Heart left ventricle (tissue), 16 donors: ENCODE data around the gene TM9SF4. TPM values are rescaled to one million over a fixed set of nuclear protein-coding genes. Genes with fewer than 3 reads are reported as not detected.

Experiments used
- ATAC-seq, 4 donors: fragments of 200-7000 bp; cut with Tn5 transposase; one replicate each; pipeline ENCODE4 v1.9.1; 2020 to 2022; ENCODE audit warnings: moderate library complexity in 4 of 4, mild to moderate bottlenecking in 3 of 4, moderate number of reproducible peaks in 1 of 4
- DNase-seq, 5 donors: peaks; one replicate each; pipeline ENCODE4 v3.0.0-alpha.2; 2020
- H3K27ac ChIP-seq, 12 donors: fragments of 200-600 bp; sonication (generic) in 4 of 12; one replicate each; pipeline versions ENCODE4 v1.5.0 to v1.8.0; 2016 to 2022; ENCODE audit warnings: mild to moderate bottlenecking in 2 of 12
- H3K27me3 ChIP-seq, 9 donors: fragments of 200-600 bp; sonication (generic) in 2 of 9; one replicate each; pipeline versions ENCODE4 v1.5.1 to v1.8.0; 2016 to 2022; ENCODE audit warnings: mild to moderate bottlenecking in 3 of 9
- H3K36me3 ChIP-seq, 9 donors: fragments of 200-600 bp; sonication (generic) in 2 of 9; one replicate each; pipeline versions ENCODE4 v1.5.0 to v1.8.0; 2018 to 2022; ENCODE audit warnings: mild to moderate bottlenecking in 2 of 9
- H3K4me1 ChIP-seq, 12 donors: fragments of 200-600 bp; sonication (generic) in 4 of 12; one replicate each; pipeline versions ENCODE4 v1.5.0 to v1.8.0; 2016 to 2022; ENCODE audit warnings: mild to moderate bottlenecking in 3 of 12
- H3K4me3 ChIP-seq, 12 donors: fragments of 200-600 bp; sonication (generic) in 4 of 12; one replicate each; pipeline versions ENCODE4 v1.5.0 to v1.8.0; 2017 to 2022; ENCODE audit warnings: mild to moderate bottlenecking in 9 of 12, moderate library complexity in 4 of 12
- H3K9me3 ChIP-seq, 12 donors: fragments of 200-600 bp; sonication (generic) in 4 of 12; one replicate each; pipeline versions ENCODE4 v1.5.0 to v1.8.0; 2016 to 2022; ENCODE audit warnings: mild to moderate bottlenecking in 1 of 12
- POLR2A ChIP-seq, 2 donors: fragments of 450-650 bp; IDR thresholded peaks; one replicate each; pipeline ENCODE4 v1.6.1; 2017; ENCODE audit warnings: antibody characterized with exemption in 2 of 2, mild to moderate bottlenecking in 2 of 2, moderate library complexity in 2 of 2
- WGBS, 4 donors: extraction: QIAGEN DNeasy Blood & Tissue Kit in 2 of 4; methylation state at CpG; one replicate each; pipeline versions ENCODE4 v1.1.5 to v1.1.7; 2013 to 2018; 5-methylcytosine and 5-hydroxymethylcytosine counted together
- intact Hi-C, 10 donors: fragments of 100-400 bp; cut with DNase I; formaldehyde crosslinking; loops; one replicate each; pipeline versions ENCODE4 v1.11.1 to v1.14.2; 2022
- polyA plus RNA-seq, 2 donors: library from polyadenylated mRNA; stranded (reverse); fragments of 200-250 nt; gene quantifications; one replicate each; pipeline ENCODE4 v1.2.3, GENCODE V29; 2013
- total RNA-seq, 9 donors: library from RNA; depleted of rRNA in 2 of 9; stranded (reverse); fragments of >200 nt in 2 of 9; fragmentation: NEBNext Ultra II Directional in 3 of 9; extraction: Animal tissue kit (Norgen Biotek cat#: 25700) in 3 of 9; gene quantifications; one replicate each; pipeline versions ENCODE4 v1.1.0 to v1.2.4, GENCODE V29; 2016 to 2023
- TF ChIP-seq, protein P1 (sequence below), 12 donors: fragments of 200-600 bp; sonication (generic) in 4 of 12; IDR thresholded peaks; one replicate each; pipeline versions ENCODE4 v1.5.0 to v1.8.0; 2018 to 2022; ENCODE audit warnings: antibody characterized with exemption in 12 of 12, mild to moderate bottlenecking in 5 of 12
- donor health status: ischemic (EF 13 %, LVEDD 7.1; RV severe dilation, severe dysfunction).
- donor health status: healthy with polysubstance abuse.
- donor health status: DM: no; HTN: yes; CAD: no.
- donor health status: DM: no; HTN: no; CAD: no.
- donor health status: ischemic (EF 25% LVEDD 6.9; RV normal size, moderate dysfunction).
- donor health status: ischemic (EF 25% LVEDD 5.7; RV mildly dilated, moderate dysfunction).
- donor health status: healthy.
- donor health status: DM: yes; HTN: yes; CAD: no.
- donor health status: ischemic (EF 35%, LVEDD 5.7; RV mildly dilated, moderate dysfunction).
- donor health status: nonischemic (EF 11% LVEDD 7.7; RV severe dilation, severe dysfunction).
- donor health status: DM: yes; HTN: yes; CAD: no.
- donor health status: PGD.
- donor health status: ischemic (EF 29% LVEDD 5.4; RV normal size, mild dysfunction).
- donor health status: nonischemic (EF 23%, LVEDD 6.1; RV moderate dilation, normal function).

The TM9SF4 gene
- total and polyA plus RNA-seq, 11 donors = 15.7 to 37.9 (median 28.8) TPM

DNA sequence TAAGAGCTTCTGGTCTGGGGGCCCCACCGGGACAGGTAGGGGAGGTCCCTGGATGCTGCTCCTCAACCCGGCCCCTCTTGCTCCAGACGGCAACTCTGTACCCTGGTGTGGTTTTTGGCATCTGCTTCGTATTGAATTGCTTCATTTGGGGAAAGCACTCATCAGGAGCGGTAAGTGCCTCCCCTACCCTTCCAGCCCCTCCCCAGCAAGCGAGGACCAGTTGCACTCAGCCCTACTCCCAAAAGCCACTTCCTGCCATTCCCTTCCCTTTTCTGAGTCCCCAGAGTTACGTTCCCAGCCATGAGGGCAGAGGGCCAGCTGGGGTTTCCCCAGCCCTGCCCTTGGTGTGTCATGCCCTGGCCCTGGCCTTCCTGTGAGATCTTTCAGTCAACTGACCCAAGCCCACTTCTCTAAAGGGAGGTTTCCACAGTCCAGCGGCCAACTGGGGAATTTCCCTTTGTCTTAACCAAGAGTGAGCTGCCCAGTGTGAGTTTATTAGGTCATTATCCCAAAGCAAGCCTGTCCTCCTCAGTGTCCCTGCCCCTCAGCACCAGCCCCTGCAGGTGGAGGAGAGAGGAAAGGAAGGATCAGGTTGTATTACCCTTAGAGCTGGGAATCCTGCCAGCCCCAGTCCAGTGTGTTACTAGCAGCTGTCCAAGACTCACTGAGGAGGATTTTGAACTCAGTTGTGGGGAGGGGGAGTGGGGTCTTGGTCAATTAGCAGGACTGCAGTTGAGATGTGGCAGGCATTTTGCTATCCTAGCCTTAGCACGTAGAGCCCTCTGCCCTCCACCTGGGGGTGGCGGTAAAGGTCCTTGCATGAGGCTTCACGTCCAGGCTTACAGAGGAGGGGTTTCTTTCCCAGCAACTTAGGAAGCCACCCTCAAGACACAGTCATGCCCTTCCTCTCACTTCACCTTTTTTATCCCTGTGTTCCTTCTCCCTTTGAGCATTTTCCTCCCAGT lies 45.8 kb downstream of the TM9SF4 start:
- H3K27me3 ChIP-seq = no peaks in the 10 kb centered on the region
- DNase-seq = peak; percentile 84 to 92 (median 89)
- H3K36me3 ChIP-seq = peaks cover 3 to 86% (median 80%) of the 10 kb centered on the region in 9 donors
- H3K27ac ChIP-seq = peak overlapping the region in 11 of 12 donors; percentile 18 to 72 (median 57)
- H3K4me1 ChIP-seq = peaks cover 3 to 24% (median 14%) of the 10 kb centered on the region in 12 donors
- intact Hi-C loops = loop anchor here in 3 of 10 donors (2.0 to 10.0 kb wide), 4 partner anchors 330 to 500 kb away; no protein-coding TSS in a partner anchor
- no peaks in the 10 kb centered on the region for H3K9me3 ChIP-seq
- TF ChIP-seq, protein P1, sequence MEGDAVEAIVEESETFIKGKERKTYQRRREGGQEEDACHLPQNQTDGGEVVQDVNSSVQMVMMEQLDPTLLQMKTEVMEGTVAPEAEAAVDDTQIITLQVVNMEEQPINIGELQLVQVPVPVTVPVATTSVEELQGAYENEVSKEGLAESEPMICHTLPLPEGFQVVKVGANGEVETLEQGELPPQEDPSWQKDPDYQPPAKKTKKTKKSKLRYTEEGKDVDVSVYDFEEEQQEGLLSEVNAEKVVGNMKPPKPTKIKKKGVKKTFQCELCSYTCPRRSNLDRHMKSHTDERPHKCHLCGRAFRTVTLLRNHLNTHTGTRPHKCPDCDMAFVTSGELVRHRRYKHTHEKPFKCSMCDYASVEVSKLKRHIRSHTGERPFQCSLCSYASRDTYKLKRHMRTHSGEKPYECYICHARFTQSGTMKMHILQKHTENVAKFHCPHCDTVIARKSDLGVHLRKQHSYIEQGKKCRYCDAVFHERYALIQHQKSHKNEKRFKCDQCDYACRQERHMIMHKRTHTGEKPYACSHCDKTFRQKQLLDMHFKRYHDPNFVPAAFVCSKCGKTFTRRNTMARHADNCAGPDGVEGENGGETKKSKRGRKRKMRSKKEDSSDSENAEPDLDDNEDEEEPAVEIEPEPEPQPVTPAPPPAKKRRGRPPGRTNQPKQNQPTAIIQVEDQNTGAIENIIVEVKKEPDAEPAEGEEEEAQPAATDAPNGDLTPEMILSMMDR (IDR thresholded peaks at IDR 0.05) = peak in 11 of 12 donors; percentile 4 to 50 (median 33)
- no peak for TF ChIP-seq POLR2A (IDR thresholded peaks at IDR 0.05)
- 33 to 38% (median 35%) methylated on average over 11 of the region's 11 CpGs for WGBS, 4 donors
- peak; percentile 77 to 96 (median 94) for ATAC-seq
- H3K4me3 ChIP-seq = no peak overlapping the region

DNA sequence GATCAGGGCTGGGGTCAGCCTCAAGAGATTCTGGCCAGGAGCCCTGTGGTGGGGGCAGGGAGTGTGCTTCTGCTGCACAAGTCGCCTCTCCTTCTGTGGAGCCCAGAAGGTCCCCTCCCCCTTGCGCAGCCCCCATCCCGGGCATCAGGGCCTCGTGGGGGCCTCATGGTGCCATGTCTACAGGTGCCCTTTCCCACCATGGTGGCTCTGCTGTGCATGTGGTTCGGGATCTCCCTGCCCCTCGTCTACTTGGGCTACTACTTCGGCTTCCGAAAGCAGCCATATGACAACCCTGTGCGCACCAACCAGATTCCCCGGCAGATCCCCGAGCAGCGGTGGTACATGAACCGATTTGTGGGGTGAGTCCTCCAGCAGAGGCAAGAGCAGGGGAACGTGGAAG lies 48.1 kb downstream of the TM9SF4 start:
- TF ChIP-seq POLR2A (IDR thresholded peaks at IDR 0.05) = no peak
- intact Hi-C loops = loop anchor here in 3 of 10 donors (5.0 to 10.0 kb wide), 3 partner anchors 327 to 497 kb away; no protein-coding TSS in a partner anchor
- H3K4me3 ChIP-seq = no peak overlapping the region
- ATAC-seq (no peak), DNase-seq (no peak)
- H3K9me3 ChIP-seq = no peaks in the 10 kb centered on the region
- H3K27ac ChIP-seq = no peak overlapping the region
- peaks cover 3 to 22% (median 14%) of the 10 kb centered on the region in 12 donors for H3K4me1 ChIP-seq
- no peaks in the 10 kb centered on the region for H3K27me3 ChIP-seq
- H3K36me3 ChIP-seq = peaks cover 3 to 87% (median 82%) of the 10 kb centered on the region in 9 donors
- WGBS, 4 donors = 89 to 95% (median 93%) methylated on average over 10 to 14 of the region's 14 CpGs

DNA sequence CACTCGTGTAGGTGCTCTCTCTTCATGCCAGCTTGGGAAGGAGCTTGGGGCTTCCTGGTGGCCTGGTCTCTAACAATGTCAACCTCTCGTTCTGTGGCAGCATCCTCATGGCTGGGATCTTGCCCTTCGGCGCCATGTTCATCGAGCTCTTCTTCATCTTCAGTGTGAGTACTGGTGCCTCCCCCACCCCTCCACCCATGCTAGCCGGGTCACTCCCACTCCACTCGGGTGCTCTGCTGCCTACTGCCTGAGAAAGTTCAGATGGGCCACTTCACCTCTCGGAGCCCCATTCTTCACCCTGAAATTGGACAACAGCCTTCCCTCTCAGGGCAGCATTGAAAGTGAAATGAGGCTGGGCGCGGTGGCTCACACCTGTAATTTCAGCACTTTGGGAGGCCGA lies 48.8 kb downstream of the TM9SF4 start:
- Histone ChIP-seq H3K9me3 (no peaks in the 10 kb centered on the region), H3K36me3 (peaks cover 3 to 88% (median 82%) of the 10 kb centered on the region in 9 donors), H3K27ac (no peak overlapping the region), H3K4me1 (peaks cover 3 to 19% (median 14%) of the 10 kb centered on the region in 12 donors), H3K27me3 (no peaks in the 10 kb centered on the region), H3K4me3 (no peak overlapping the region)
- TF ChIP-seq, protein P1 (IDR thresholded peaks at IDR 0.05) = no peak
- TF ChIP-seq POLR2A (IDR thresholded peaks at IDR 0.05) = no peak
- DNase-seq (no peak), ATAC-seq (no peak)
- intact Hi-C loops = loop anchor here in 3 of 10 donors (5.0 to 10.0 kb wide), 3 partner anchors 326 to 496 kb away; no protein-coding TSS in a partner anchor
- 96 to 97% (median 96%) methylated on average over 11 of the region's 11 CpGs for whole genome bisulfite sequencing, 4 donors

DNA sequence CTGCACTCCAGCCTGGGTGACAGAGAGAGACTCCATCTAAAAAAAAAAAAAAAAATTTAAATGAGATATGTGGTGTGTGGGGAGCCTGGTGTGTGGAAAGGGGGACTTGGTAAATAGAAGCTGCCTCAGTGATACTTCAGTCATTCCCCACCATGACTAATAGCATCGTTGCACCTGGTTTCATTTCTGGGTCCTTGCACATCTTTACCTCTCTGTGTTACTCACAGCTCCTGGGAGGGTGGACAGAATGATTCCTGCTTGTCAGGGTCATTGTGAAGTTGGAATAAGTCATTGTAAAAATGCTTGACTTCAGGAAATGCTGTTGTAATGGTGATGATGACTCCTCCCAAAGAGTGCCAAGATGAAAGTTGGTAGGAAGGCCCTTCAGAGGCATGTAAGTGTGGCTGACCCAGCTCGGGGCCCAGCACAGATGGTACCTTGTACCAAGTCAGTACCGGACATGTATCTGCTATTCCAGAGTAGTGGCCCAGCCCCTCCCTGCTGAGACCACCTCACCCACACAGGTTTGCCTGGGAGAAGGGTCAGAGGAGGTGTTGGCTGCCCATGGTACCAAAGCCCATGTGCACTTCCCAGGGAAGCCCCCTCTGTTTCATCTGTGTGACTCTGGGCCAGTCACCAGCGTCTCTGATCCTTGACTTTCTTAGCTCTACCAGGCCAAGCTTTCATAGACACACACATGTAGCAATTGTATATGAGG lies 49.6 kb downstream of the TM9SF4 start:
- H3K27ac ChIP-seq = no peak overlapping the region
- ATAC-seq (no peak), DNase-seq (no peak)
- peaks cover 3 to 87% (median 82%) of the 10 kb centered on the region in 9 donors for H3K36me3 ChIP-seq
- H3K9me3 ChIP-seq = no peaks in the 10 kb centered on the region
- H3K4me3 ChIP-seq = no peak overlapping the region
- intact Hi-C loops = loop anchor here in 3 of 10 donors (5.0 to 10.0 kb wide), 3 partner anchors 326 to 496 kb away; no protein-coding TSS in a partner anchor
- 93 to 99% (median 97%) methylated on average over 4 of the region's 4 CpGs for WGBS, 4 donors
- no peaks in the 10 kb centered on the region for H3K27me3 ChIP-seq
- peaks cover 3 to 19% (median 14%) of the 10 kb centered on the region in 12 donors for H3K4me1 ChIP-seq
- no peak for TF ChIP-seq POLR2A (IDR thresholded peaks at IDR 0.05)
- TF ChIP-seq, protein P1 (IDR thresholded peaks at IDR 0.05) = no peak
